MM.1S (cell line): ENCODE results near the gene RET.

Source experiments
- DNase-seq: peaks from one replicate; pipeline ENCODE4 v3.0.0-alpha.2; 2015
- H2AFZ ChIP-seq: fragments of 300-600 bp; sonication (generic); 2 replicates; pipeline ENCODE4 v1.6.0; 2016; ENCODE audit warnings: antibody characterized with exemption, low read length
- H3F3A ChIP-seq: fragments of 300-600 bp; sonication (generic); 2 replicates; pipeline ENCODE4 v1.6.1; 2016; ENCODE audit warnings: mild to moderate bottlenecking, antibody characterized with exemption, low read length, moderate library complexity, mixed read lengths; ENCODE audit not compliant: insufficient read depth
- H3K27ac ChIP-seq: fragments of 300-600 bp; sonication (generic); 2 replicates; pipeline ENCODE4 v1.5.1; 2016; ENCODE audit warnings: mild to moderate bottlenecking, low read length
- H3K27me3 ChIP-seq: fragments of 300-600 bp; sonication (generic); replicated peaks from 2 replicates; pipeline ENCODE4 v1.6.0; 2016; ENCODE audit warnings: low read length; ENCODE audit not compliant: insufficient read depth
- H3K36me3 ChIP-seq: fragments of 300-600 bp; sonication (generic); replicated peaks from 2 replicates; pipeline ENCODE4 v1.6.1; 2016; ENCODE audit warnings: mild to moderate bottlenecking, low read length, mixed read lengths; ENCODE audit not compliant: insufficient read depth
- H3K4me1 ChIP-seq: fragments of 300-600 bp; sonication (generic); 2 replicates; pipeline ENCODE4 v1.6.1; 2016; ENCODE audit warnings: low read length, mixed read lengths
- H3K4me2 ChIP-seq: fragments of 300-600 bp; sonication (generic); 2 replicates; pipeline ENCODE4 v1.6.0; 2016; ENCODE audit warnings: low read depth, low read length
- H3K4me3 ChIP-seq: fragments of 300-600 bp; sonication (generic); 2 replicates; pipeline ENCODE4 v1.5.1; 2016; ENCODE audit warnings: low read length, mixed read lengths
- H3K79me2 ChIP-seq: fragments of 300-600 bp; sonication (generic); 2 replicates; pipeline ENCODE4 v1.6.1; 2016; ENCODE audit warnings: mixed run types, low read length, mixed read lengths
- H3K9ac ChIP-seq: fragments of 300-600 bp; sonication (generic); 2 replicates; pipeline ENCODE4 v1.6.1; 2016; ENCODE audit warnings: low read length, mixed read lengths
- H3K9me2 ChIP-seq: fragments of 300-600 bp; sonication (generic); replicated peaks from 2 replicates; pipeline ENCODE4 v1.6.1; 2016; ENCODE audit warnings: mild to moderate bottlenecking, low read length, mixed read lengths; ENCODE audit not compliant: insufficient read depth
- H3K9me3 ChIP-seq: fragments of 300-600 bp; sonication (generic); replicated peaks from 2 replicates; pipeline ENCODE4 v1.6.1; 2016; ENCODE audit warnings: mild to moderate bottlenecking, low read length, mixed read lengths; ENCODE audit not compliant: insufficient read depth
- H4K20me1 ChIP-seq: fragments of 300-600 bp; sonication (generic); 2 replicates; pipeline ENCODE4 v1.6.1; 2016; ENCODE audit warnings: mild to moderate bottlenecking, low read length, moderate library complexity, mixed read lengths; ENCODE audit not compliant: insufficient read depth
- CTCF ChIP-seq: fragments of 300-600 bp; sonication (generic); IDR thresholded peaks from 2 replicates; pipeline ENCODE4 v1.5.1; 2016; ENCODE audit warnings: antibody characterized with exemption, low read length, mixed read lengths
- EZH2 ChIP-seq: fragments of 300-600 bp; sonication (generic); optimal IDR thresholded peaks from 2 replicates; pipeline ENCODE3; 2017; ENCODE audit warnings: low read depth, mild to moderate bottlenecking, antibody characterized with exemption, low read length, mixed read lengths
- EZH2phosphoT487 ChIP-seq: fragments of 300-600 bp; sonication (generic); IDR thresholded peaks from 2 replicates; pipeline ENCODE4 v1.6.1; 2018; ENCODE audit warnings: antibody characterized with exemption, low read length

The RET gene

GRCh38 chr10:43162604-43163003 lies 85.7 kb downstream of the RET start:
- Histone ChIP-seq H3K9me3 (no peaks in the 10 kb centered on the region), H4K20me1 (no peaks in the 10 kb centered on the region), H3K79me2 (peaks cover 26% of the 10 kb centered on the region), H3K36me3 (peaks cover 7% of the 10 kb centered on the region; the same call in 1 of the 2 replicates), H3F3A (peaks cover 9% of the 10 kb centered on the region; the same call in 1 of the 2 replicates), H3K4me2 (no peak overlapping the region), H3K27me3 (no peaks in the 10 kb centered on the region), H3K4me3 (no peak overlapping the region), H2AFZ (no peak overlapping the region), H3K9me2 (no peaks in the 10 kb centered on the region), H3K27ac (no peak overlapping the region), H3K4me1 (peaks cover 12% of the 10 kb centered on the region), H3K9ac (no peak overlapping the region)
- TF ChIP-seq EZH2phosphoT487 (no peak), EZH2 (no peak), CTCF (no peak)
- DNase-seq = no peak

GRCh38 chr10:43166207-43166879 lies 89.5 kb downstream of the RET start:
- Histone ChIP-seq H3F3A (peaks cover 12% of the 10 kb centered on the region; the same call in 1 of the 2 replicates), H3K27me3 (no peaks in the 10 kb centered on the region), H3K9ac (no peak overlapping the region), H4K20me1 (no peaks in the 10 kb centered on the region), H3K9me3 (no peaks in the 10 kb centered on the region), H3K4me3 (no peak overlapping the region), H3K4me2 (no peak overlapping the region; the same call in 1 of the 2 replicates), H3K27ac (peak overlapping the region; percentile 33; the same call in 1 of the 2 replicates), H3K9me2 (no peaks in the 10 kb centered on the region), H3K79me2 (peaks cover 11% of the 10 kb centered on the region; the same call in 1 of the 2 replicates), H3K4me1 (peaks cover 12% of the 10 kb centered on the region), H2AFZ (no peak overlapping the region), H3K36me3 (peaks cover 7% of the 10 kb centered on the region; the same call in 1 of the 2 replicates)
- TF ChIP-seq EZH2phosphoT487 (no peak), EZH2 (no peak), CTCF (no peak)
- DNase-seq = no peak

- H3K27ac ChIP-seq = peak overlapping the region; percentile 33; the same call in 1 of the 2 replicates
- no peak overlapping the region for H2AFZ ChIP-seq
- peaks cover 12% of the 10 kb centered on the region; the same call in 1 of the 2 replicates for H3F3A ChIP-seq
- no peak overlapping the region for H3K4me3 ChIP-seq
- H3K9me2 ChIP-seq = no peaks in the 10 kb centered on the region
- no peaks in the 10 kb centered on the region for H4K20me1 ChIP-seq
- H3K9ac ChIP-seq = no peak overlapping the region
- H3K4me2 ChIP-seq = peak overlapping the region; percentile 27
- H3K79me2 ChIP-seq = peaks cover 11% of the 10 kb centered on the region; the same call in 1 of the 2 replicates
- peaks cover 13% of the 10 kb centered on the region for H3K4me1 ChIP-seq
- no peaks in the 10 kb centered on the region for H3K27me3 ChIP-seq
- no peaks in the 10 kb centered on the region for H3K9me3 ChIP-seq
- H3K36me3 ChIP-seq = peaks cover 4% of the 10 kb centered on the region; the same call in 1 of the 2 replicates
- TF ChIP-seq EZH2phosphoT487 (no peak), CTCF (no peak)
- DNase-seq = peak; percentile 69
These were observed 90.1 kb downstream of the RET start for GRCh38 chr10:43166880-43167497.
